SHP77 (cell line): Measurements from ENCODE around the gene MEP1B.

Experiments
- DNase-seq, 2 experiments: peaks; one replicate each; lab custom pipeline; 2025; lab: John Stamatoyannopoulos, UW

MEP1B gene

GRCh38 chr18:32267463-32267862 is 77.6 kb downstream of the MEP1B start:
- DNase-seq = peak; percentile 65 to 73
